Tibial artery (tissue), 4 donors: ENCODE measurements around the gene CCDC85A.

Experiments
- DNase-seq, 2 donors: peaks; one replicate each; pipeline ENCODE4 v3.0.0-alpha.2; 2019
- H3K27ac ChIP-seq, 2 donors: fragments of 200-600 bp; sonication (generic) in 1 of 2; 1 replicate in 1 of 2; 2 replicates in 1 of 2; pipeline ENCODE4 v1.5.1; 2018 to 2019; ENCODE audit warnings: mild to moderate bottlenecking in 1 of 2
- H3K27me3 ChIP-seq, 2 donors: fragments of 200-600 bp; sonication (generic) in 1 of 2; one replicate each; pipeline versions ENCODE4 v1.5.1 to v1.6.0; 2016 to 2019
- H3K36me3 ChIP-seq, 3 donors: fragments of 200-600 bp; sonication (generic) in 2 of 3; one replicate each; pipeline ENCODE4 v1.5.1; 2016 to 2019; ENCODE audit warnings: mild to moderate bottlenecking in 2 of 3
- H3K4me1 ChIP-seq, 4 donors: fragments of 200-600 bp; sonication (generic) in 2 of 4; 1 replicate in 3 of 4; 2 replicates in 1 of 4; pipeline ENCODE4 v1.5.1; 2016 to 2019
- H3K4me3 ChIP-seq, 2 donors: fragments of 200-600 bp; sonication (generic) in 1 of 2; 1 replicate in 1 of 2; 2 replicates in 1 of 2; pipeline ENCODE4 v1.5.1; 2018 to 2019; ENCODE audit warnings: mild to moderate bottlenecking in 2 of 2
- H3K9me3 ChIP-seq, 3 donors: fragments of 200-600 bp; sonication (generic) in 1 of 3; one replicate each; pipeline ENCODE4 v1.5.1; 2016 to 2019
- CTCF ChIP-seq, 2 experiments: fragments of 200-600 bp in 1 of 2; fragments of 450-650 bp in 1 of 2; IDR thresholded peaks; one replicate each; pipeline ENCODE4 v1.5.1; 2017 to 2019; ENCODE audit warnings: antibody characterized with exemption in 2 of 2, mild to moderate bottlenecking in 1 of 2, moderate library complexity in 1 of 2
- intact Hi-C: fragments of 100-400 bp; cut with DNase I; formaldehyde crosslinking; loops from one replicate; pipeline ENCODE4 v1.15.0; 2023; ENCODE audit warnings: low total_unique reads

CCDC85A gene

GRCh38 chr2:56379066-56379465 is 195.3 kb downstream of the CCDC85A start:
- no peak for TF ChIP-seq CTCF (IDR thresholded peaks at IDR 0.05)
- intact Hi-C loops = no loop called here
- no peak for DNase-seq

GRCh38 chr2:56380861-56381260 is 197.1 kb downstream of the CCDC85A start:
- no peaks in the 10 kb centered on the region for H3K27me3 ChIP-seq
- H3K4me3 ChIP-seq = no peak overlapping the region
- no peak overlapping the region for H3K27ac ChIP-seq
- intact Hi-C loops = no loop called here
- no peak for DNase-seq
- H3K4me1 ChIP-seq = no peaks in the 10 kb centered on the region
- no peaks in the 10 kb centered on the region for H3K9me3 ChIP-seq
- TF ChIP-seq CTCF (IDR thresholded peaks at IDR 0.05) = no peak
- no peaks in the 10 kb centered on the region for H3K36me3 ChIP-seq

More at GRCh38 chr2:56379066-56379465, 195.3 kb downstream of the CCDC85A start:
- Histone ChIP-seq H3K4me3 (no peak overlapping the region), H3K27me3 (no peaks in the 10 kb centered on the region), H3K27ac (no peak overlapping the region), H3K36me3 (no peaks in the 10 kb centered on the region), H3K9me3 (no peaks in the 10 kb centered on the region), H3K4me1 (no peaks in the 10 kb centered on the region)

GRCh38 chr2:56382466-56382865 is 198.7 kb downstream of the CCDC85A start:
- no peak overlapping the region for H3K4me3 ChIP-seq
- H3K36me3 ChIP-seq = no peaks in the 10 kb centered on the region
- H3K27me3 ChIP-seq = no peaks in the 10 kb centered on the region
- H3K9me3 ChIP-seq = no peaks in the 10 kb centered on the region
- no peaks in the 10 kb centered on the region for H3K4me1 ChIP-seq
- DNase-seq = no peak
- intact Hi-C loops = no loop called here
- H3K27ac ChIP-seq = no peak overlapping the region
- no peak for TF ChIP-seq CTCF (IDR thresholded peaks at IDR 0.05)

GRCh38 chr2:56386657-56387056 is 202.9 kb downstream of the CCDC85A start:
- Histone ChIP-seq H3K36me3 (no peaks in the 10 kb centered on the region), H3K9me3 (no peaks in the 10 kb centered on the region), H3K4me1 (no peaks in the 10 kb centered on the region), H3K27me3 (no peaks in the 10 kb centered on the region), H3K4me3 (no peak overlapping the region), H3K27ac (no peak overlapping the region)
- intact Hi-C loops = no loop called here
- no peak for DNase-seq
- no peak for TF ChIP-seq CTCF (IDR thresholded peaks at IDR 0.05)

- no peaks in the 10 kb centered on the region for H3K9me3 ChIP-seq
- no peaks in the 10 kb centered on the region for H3K36me3 ChIP-seq
- DNase-seq = no peak
- no peaks in the 10 kb centered on the region for H3K27me3 ChIP-seq
- H3K4me1 ChIP-seq = no peaks in the 10 kb centered on the region
- no peak overlapping the region for H3K27ac ChIP-seq
- no peak for TF ChIP-seq CTCF (IDR thresholded peaks at IDR 0.05)
- H3K4me3 ChIP-seq = no peak overlapping the region
- intact Hi-C loops = no loop called here
Observed at GRCh38 chr2:56390644-56391043, 206.9 kb downstream of the CCDC85A start.

GRCh38 chr2:56410140-56410539 is 226.3 kb downstream of the CCDC85A start:
- Histone ChIP-seq H3K27ac (no peak overlapping the region), H3K36me3 (no peaks in the 10 kb centered on the region), H3K27me3 (no peaks in the 10 kb centered on the region), H3K4me1 (no peaks in the 10 kb centered on the region), H3K9me3 (peaks cover 0 to 3% (median 0%) of the 10 kb centered on the region in 3 donors), H3K4me3 (no peak overlapping the region)
- TF ChIP-seq CTCF (IDR thresholded peaks at IDR 0.05) = no peak
- DNase-seq = no peak
- intact Hi-C loops = no loop called here
